IMR-90 (cell line): ENCODE data around the gene FMN2. TPM values are rescaled to one million over a fixed set of nuclear protein-coding genes. Genes with fewer than 3 reads are reported as not detected.
"Not testable (repeated sequence)": the region's sequence is repeated elsewhere in the genome, so short reads cannot be mapped to it uniquely, and the experiment has no call there.

Source experiments
- ATAC-seq: fragments of 200-7000 bp; cut with Tn5 transposase; 2 replicates; pipeline ENCODE4 v1.9.1; 2020; ENCODE audit warnings: low read depth, mild to moderate bottlenecking, moderate library complexity
- BruUV-seq: library from RNA; stranded (reverse); fragments of 400-500 nt; replicated peaks from 2 replicates; lab custom pipeline; 2021; lab: Mats Ljungman, UMichigan
- CTCF ChIA-PET: fragments of 300-600 bp; formaldehyde crosslinking; extraction: SDS; loops from one replicate; lab custom pipeline; 2021; ENCODE audit warnings: antibody characterized with exemption; lab: Yijun Ruan, JAX
- POLR2A ChIA-PET: fragments of 300-600 bp; sonication (Branson Sonifier 250); formaldehyde crosslinking; loops from one replicate; lab custom pipeline; 2022; ENCODE audit warnings: antibody characterized with exemption; ENCODE audit not compliant: unreplicated experiment; lab: Charles Lee
- DNase-seq: peaks from one replicate; pipeline ENCODE4 v3.0.0; 2013
- H2AFZ ChIP-seq: replicated peaks from 2 replicates; pipeline ENCODE3; 2013; ENCODE audit warnings: low read length, mild to moderate bottlenecking; ENCODE audit not compliant: poor library complexity
- H2AK5ac ChIP-seq: 2 replicates; pipeline ENCODE4 v1.6.1; 2013; ENCODE audit warnings: low read depth, low read length, inconsistent platforms
- H2AK9ac ChIP-seq: replicated peaks from 2 replicates; pipeline ENCODE3; 2013; ENCODE audit warnings: mild to moderate bottlenecking, low read depth, low read length, moderate library complexity; ENCODE audit not compliant: poor library complexity
- H2BK120ac ChIP-seq: 2 replicates; pipeline ENCODE4 v1.6.1; 2013; ENCODE audit warnings: low read depth, low read length, inconsistent platforms
- H2BK15ac ChIP-seq: 3 replicates; pipeline ENCODE4 v1.6.1; 2013; ENCODE audit warnings: low read depth, low read length, inconsistent platforms
- H2BK20ac ChIP-seq: 2 replicates; pipeline ENCODE4 v1.6.1; 2013; ENCODE audit warnings: low read depth, mild to moderate bottlenecking, inconsistent platforms, low read length, moderate library complexity
- H2BK5ac ChIP-seq: 2 replicates; pipeline ENCODE4 v1.6.1; 2013; ENCODE audit warnings: mild to moderate bottlenecking, low read depth, low read length, inconsistent platforms; ENCODE audit not compliant: poor library complexity, severe bottlenecking
- H3K14ac ChIP-seq: replicated peaks from 2 replicates; pipeline ENCODE4 v1.6.1; 2013; ENCODE audit warnings: low read depth, low read length, inconsistent platforms
- H3K18ac ChIP-seq: 2 replicates; pipeline ENCODE4 v1.6.1; 2013; ENCODE audit warnings: low read depth, low read length, control low read depth
- H3K23ac ChIP-seq: 2 replicates; pipeline ENCODE4 v1.6.1; 2013; ENCODE audit warnings: low read depth, low read length, inconsistent platforms
- H3K27ac ChIP-seq: 2 replicates; pipeline ENCODE4 v1.5.1; 2013; ENCODE audit warnings: mild to moderate bottlenecking, control low read depth, low read length; ENCODE audit not compliant: insufficient read depth
- H3K27me3 ChIP-seq: 2 replicates; pipeline ENCODE4 v1.6.1; 2013; ENCODE audit warnings: low read length; ENCODE audit not compliant: control insufficient read depth, insufficient read depth
- H3K36me3 ChIP-seq: 2 replicates; pipeline ENCODE4 v1.6.1; 2013; ENCODE audit warnings: low read length, mixed read lengths; ENCODE audit not compliant: control insufficient read depth, insufficient read depth
- H3K4ac ChIP-seq: 2 replicates; pipeline ENCODE4 v1.6.1; 2013; ENCODE audit warnings: low read depth, low read length, inconsistent platforms
- H3K4me1 ChIP-seq: 2 replicates; pipeline ENCODE4 v1.6.1; 2013; ENCODE audit warnings: low read length, mixed read lengths; ENCODE audit not compliant: control insufficient read depth, insufficient read depth
- H3K4me2 ChIP-seq: 2 replicates; pipeline ENCODE4 v1.6.1; 2013; ENCODE audit warnings: low read depth, mild to moderate bottlenecking, control low read depth, low read length, moderate library complexity
- H3K4me3 ChIP-seq: 2 replicates; pipeline ENCODE4 v1.5.1; 2013; ENCODE audit warnings: low read depth, mild to moderate bottlenecking, control low read depth, low read length, moderate library complexity; ENCODE audit not compliant: insufficient read depth
- H3K56ac ChIP-seq: 2 replicates; pipeline ENCODE4 v1.6.1; 2013; ENCODE audit warnings: low read length, inconsistent platforms; ENCODE audit not compliant: insufficient read depth; ENCODE audit errors: extremely low read depth
- H3K79me1 ChIP-seq, 2 experiments: 2 replicates each; pipeline ENCODE4 v1.6.1; 2013; ENCODE audit warnings: low read length in 2 of 2, inconsistent platforms in 1 of 2, low read depth in 1 of 2
- H3K9ac ChIP-seq: 2 replicates; pipeline ENCODE4 v1.6.1; 2013; ENCODE audit warnings: low read depth, low read length, control low read depth
- H3K9me1 ChIP-seq: 2 replicates; pipeline ENCODE4 v1.6.1; 2013; ENCODE audit warnings: low read length, inconsistent platforms; ENCODE audit not compliant: insufficient read depth
- H3K9me3 ChIP-seq: 2 replicates; pipeline ENCODE4 v1.6.1; 2013; ENCODE audit warnings: low read length; ENCODE audit not compliant: control insufficient read depth, insufficient read depth
- H4K20me1 ChIP-seq: 2 replicates; pipeline ENCODE4 v1.6.1; 2013; ENCODE audit warnings: low read length, inconsistent platforms; ENCODE audit not compliant: insufficient read depth
- H4K5ac ChIP-seq: 2 replicates; pipeline ENCODE4 v1.6.1; 2013; ENCODE audit warnings: mild to moderate bottlenecking, low read depth, low read length, control low read depth
- H4K8ac ChIP-seq, 2 experiments: 2 replicates each; pipeline ENCODE4 v1.6.1; 2013; ENCODE audit warnings: low read depth in 2 of 2, low read length in 2 of 2, control low read depth in 1 of 2, inconsistent platforms in 1 of 2
- H4K91ac ChIP-seq: 2 replicates; pipeline ENCODE4 v1.6.1; 2013; ENCODE audit warnings: low read depth, low read length, inconsistent platforms; ENCODE audit not compliant: insufficient read depth
- BHLHE40 ChIP-seq: fragments of 150-350 bp; IDR thresholded peaks from 2 replicates; pipeline ENCODE4 v1.6.1; 2016; ENCODE audit warnings: mild to moderate bottlenecking, low read depth, low read length
- MAFK ChIP-seq: IDR thresholded peaks from 2 replicates; pipeline ENCODE4 v1.6.1; 2012; ENCODE audit warnings: low read depth, low read length, improper control_type of control experiment
- MXI1 ChIP-seq: IDR thresholded peaks from 2 replicates; pipeline ENCODE4 v1.6.1; 2012; ENCODE audit warnings: low read depth, mild to moderate bottlenecking, low read length, moderate library complexity, borderline replicate concordance
- NFE2L2 ChIP-seq: fragments of 150-350 bp; IDR thresholded peaks from 2 replicates; pipeline ENCODE4 v1.6.1; 2016; ENCODE audit warnings: low read depth, mild to moderate bottlenecking, low read length
- POLR2A ChIP-seq: IDR thresholded peaks from 2 replicates; pipeline ENCODE4 v1.6.1; 2012; ENCODE audit warnings: mild to moderate bottlenecking, low read depth, low read length
- WGBS, 2 experiments: methylation state at CpG; one replicate each; pipeline versions ENCODE4 v1.1.5 to v1.1.7; 2013; ENCODE audit warnings: missing lambda C conversion rate in 2 of 2; ENCODE audit not compliant: insufficient read length in 1 of 2; ENCODE audit errors: extremely low coverage in 2 of 2; 5-methylcytosine and 5-hydroxymethylcytosine counted together
- dilution Hi-C: fragments of 300-500 bp; cut with HindIII; formaldehyde crosslinking; loops from one replicate; pipeline ENCODE4 v1.14.3; 2018; ENCODE audit warnings: low sequenced_read_pairs; ENCODE audit not compliant: unreplicated experiment
- in situ Hi-C: fragments of 300-500 bp; cut with MboI; formaldehyde crosslinking; loops from 3 replicates; pipeline ENCODE4 v1.14.3; 2019; ENCODE audit warnings: low sequenced_read_pairs, inconsistent platforms, mixed read lengths
- intact Hi-C: fragments of 100-400 bp; cut with micrococcal nuclease; formaldehyde crosslinking; loops from 2 replicates; pipeline ENCODE4 v1.10.0; 2022
- polyA plus RNA-seq, 3 experiments: library from polyadenylated mRNA; depleted of rRNA; stranded (reverse); fragments of >200 nt; gene quantifications; 2 replicates each; pipeline ENCODE4 v1.2.3, GENCODE V29; 2012; ENCODE audit warnings: low replicate concordance in 1 of 3
- total RNA-seq: library from RNA; depleted of rRNA; stranded (reverse); fragments of >200 nt; gene quantifications from 2 replicates; pipeline ENCODE4 v1.2.3, GENCODE V29; 2012

The FMN2 gene
- total and polyA plus RNA-seq, 2 of the 4 experiments (the other 2 are of a cell fraction): 29.0 to 35.8 TPM

DNA sequence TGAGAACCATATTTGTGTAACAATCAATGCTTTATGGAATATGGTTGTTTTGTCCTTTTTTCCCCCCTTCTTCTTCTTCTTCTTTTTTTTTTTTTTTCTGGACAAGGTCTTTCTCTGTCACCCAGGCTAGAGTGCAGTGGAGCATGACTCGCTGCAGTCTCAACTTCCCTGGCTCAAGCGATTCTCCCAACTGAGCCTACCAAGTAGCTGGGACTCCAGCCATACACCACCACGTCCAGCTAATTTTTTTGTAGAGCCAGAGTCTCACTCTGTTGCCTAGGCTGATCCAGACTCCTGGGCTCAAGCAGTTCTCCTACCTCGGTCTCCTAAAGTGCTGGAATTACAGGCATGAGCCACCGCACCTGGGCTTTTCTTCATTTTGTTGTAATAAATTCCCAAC lies 86.7 kb downstream of the FMN2 start:
- CTCF ChIA-PET: no interaction called here
- BruUV-seq: no TSS peak
- H3K27ac ChIP-seq: no peak overlapping the region

DNA sequence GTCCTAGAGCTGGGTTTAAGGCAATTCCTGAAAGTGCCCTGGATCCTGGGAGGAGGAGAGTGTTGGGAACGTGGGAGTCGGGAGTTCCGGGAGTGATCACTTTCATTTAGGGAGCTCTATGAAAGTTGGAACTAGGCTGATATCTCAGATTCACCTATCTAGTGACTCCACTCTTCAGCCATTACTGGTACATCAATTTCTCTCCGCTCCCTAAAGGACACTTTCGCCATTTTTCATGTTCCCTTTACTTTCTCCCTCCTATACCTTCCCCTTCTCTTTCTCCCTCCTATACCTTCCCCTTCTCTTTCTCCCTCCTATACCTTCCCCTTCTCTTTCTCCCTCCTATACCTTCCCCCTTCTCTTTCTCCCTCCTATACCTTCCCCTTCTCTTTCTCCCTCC lies 93.0 kb downstream of the FMN2 start:
- H3K4me2 ChIP-seq, H2BK5ac ChIP-seq, ATAC-seq, H3K4ac ChIP-seq, H3K18ac ChIP-seq, H3K36me3 ChIP-seq, BruUV-seq, POLR2A ChIA-PET, H2BK15ac ChIP-seq, H2AK5ac ChIP-seq, H3K9me3 ChIP-seq, H3K27me3 ChIP-seq, H2AFZ ChIP-seq, H3K9ac ChIP-seq, H3K56ac ChIP-seq, H3K27ac ChIP-seq, DNase-seq, H4K5ac ChIP-seq, H4K20me1 ChIP-seq, H2BK120ac ChIP-seq, H2BK20ac ChIP-seq, H4K8ac ChIP-seq, H3K9me1 ChIP-seq, H3K23ac ChIP-seq, H4K91ac ChIP-seq, H3K4me3 ChIP-seq, H2AK9ac ChIP-seq, H3K79me1 ChIP-seq, H3K14ac ChIP-seq, H3K4me1 ChIP-seq: not testable (repeated sequence)
- WGBS, 2 experiments: 100% methylated on average over 2 of the region's 5 CpGs; no CpG with 5 or more reads in 1 of the 2 experiments
- CTCF ChIA-PET: interaction anchor here (0.7 to 1.0 kb wide), 2 partner anchors 10 to 17 kb away, joined by 3 to 4 read pairs; no protein-coding TSS in a partner anchor
- intact Hi-C loops: loop anchor here (5.0 kb wide), 1 partner anchor 92 kb away; the partner anchor contains the start of gene FMN2
- dilution Hi-C loops: loop anchor here (25.0 kb wide), 1 partner anchor 147 kb away; no protein-coding TSS in a partner anchor
- in situ Hi-C loops: loop anchor here (5.0 to 25.0 kb wide), 3 partner anchors 157 to 1328 kb away; partner anchors contain the start of gene FH

More for the DNA sequence above, 86.7 kb downstream of the FMN2 start:
- Histone ChIP-seq H2BK20ac (no peak overlapping the region), H2BK15ac (no peak overlapping the region), H3K79me1 (peaks cover 23 to 35% of the 10 kb centered on the region in 2 experiments), H3K18ac (no peak overlapping the region), H4K91ac (no peak overlapping the region), H3K4me3 (no peak overlapping the region), H2AK9ac (no peak overlapping the region), H4K8ac (no peak overlapping the region), H3K4ac (no peak overlapping the region), H3K36me3 (peaks cover 2% of the 10 kb centered on the region), H4K20me1 (no peaks in the 10 kb centered on the region), H3K4me1 (no peaks in the 10 kb centered on the region), H3K9me1 (peaks cover 2% of the 10 kb centered on the region; the same call in 1 of the 2 replicates), H2BK5ac (no peak overlapping the region), H3K9me3 (no peaks in the 10 kb centered on the region), H2AK5ac (no peak overlapping the region), H3K56ac (no peak overlapping the region), H3K23ac (no peak overlapping the region), H3K4me2 (no peak overlapping the region), H3K14ac (no peak overlapping the region), H3K9ac (no peak overlapping the region), H2BK120ac (no peak overlapping the region), H3K27me3 (no peaks in the 10 kb centered on the region), H2AFZ (no peak overlapping the region), H4K5ac (no peak overlapping the region)
- DNase-seq (peak; percentile 27), ATAC-seq (no peak)
- in situ Hi-C loops: loop anchor here (25.0 kb wide), 1 partner anchor 1334 kb away; the partner anchor contains the start of gene FH
- dilution Hi-C loops: loop anchor here (25.0 kb wide), 1 partner anchor 141 kb away; no protein-coding TSS in a partner anchor
- no CpG with 5 or more reads among the region's 5 CpGs for WGBS, 2 experiments
- intact Hi-C loops: no loop called here
- POLR2A ChIA-PET: no interaction called here
- TF ChIP-seq MAFK (no peak), POLR2A (no peak), BHLHE40 (no peak), MXI1 (no peak), NFE2L2 (no peak)
